OCI-LY1 (cell line): Measurements from ENCODE around the gene ZNF778.

Source experiments
- H2AFZ ChIP-seq: fragments of 200-600 bp; sonication (generic), shearing (Covaris generic); 2 replicates; pipeline ENCODE4 v1.6.0; 2014; ENCODE audit warnings: antibody characterized with exemption, mild to moderate bottlenecking, low read length
- H3F3A ChIP-seq: fragments of 200-600 bp; sonication (generic), shearing (Covaris generic); 2 replicates; pipeline ENCODE4 v1.6.0; 2014; ENCODE audit warnings: mild to moderate bottlenecking, antibody characterized with exemption, low read length, moderate library complexity; ENCODE audit not compliant: insufficient read depth
- H3K27ac ChIP-seq: fragments of 200-600 bp; sonication (generic); 2 replicates; pipeline ENCODE4 v1.5.1; 2014; ENCODE audit warnings: low read length, mixed run types, mild to moderate bottlenecking, low read depth; ENCODE audit not compliant: poor library complexity, severe bottlenecking
- H3K27me3 ChIP-seq: fragments of 200-600 bp; sonication (generic); 2 replicates; pipeline ENCODE4 v1.6.0; 2014; ENCODE audit warnings: antibody characterized with exemption, mild to moderate bottlenecking, low read length, moderate library complexity; ENCODE audit not compliant: insufficient read depth
- H3K36me3 ChIP-seq: fragments of 200-600 bp; sonication (generic); 2 replicates; pipeline ENCODE4 v1.6.1; 2014; ENCODE audit warnings: mild to moderate bottlenecking, antibody characterized with exemption, low read length, moderate library complexity, mixed read lengths; ENCODE audit not compliant: insufficient read depth
- H3K4me1 ChIP-seq: fragments of 200-600 bp; sonication (generic); 2 replicates; pipeline ENCODE4 v1.5.1; 2014; ENCODE audit warnings: mild to moderate bottlenecking, low read length, moderate library complexity; ENCODE audit not compliant: insufficient read depth, severe bottlenecking
- H3K4me2 ChIP-seq: fragments of 200-600 bp; sonication (generic), shearing (Covaris generic); 2 replicates; pipeline ENCODE4 v1.6.1; 2014; ENCODE audit warnings: low read length
- H3K4me3 ChIP-seq: fragments of 200-600 bp; sonication (generic); 2 replicates; pipeline ENCODE4 v1.5.1; 2014; ENCODE audit warnings: low read length, low read depth, mild to moderate bottlenecking, mixed read lengths; ENCODE audit not compliant: poor library complexity, severe bottlenecking
- H3K79me2 ChIP-seq: fragments of 200-600 bp; shearing (Covaris generic); 2 replicates; pipeline ENCODE4 v1.6.1; 2016; ENCODE audit warnings: mixed run types, low read length, mixed read lengths; ENCODE audit not compliant: insufficient read depth
- H3K9ac ChIP-seq: fragments of 200-600 bp; sonication (generic), shearing (Covaris generic); 2 replicates; pipeline ENCODE4 v1.6.1; 2014; ENCODE audit warnings: mild to moderate bottlenecking, low read length, mixed read lengths
- H3K9me2 ChIP-seq: fragments of 200-600 bp; sonication (generic), shearing (Covaris generic); 2 replicates; pipeline ENCODE4 v1.6.1; 2014; ENCODE audit warnings: low read depth, mild to moderate bottlenecking, low read length, mixed read lengths
- H3K9me3 ChIP-seq: fragments of 200-600 bp; shearing (Covaris generic); 2 replicates; pipeline ENCODE4 v1.6.1; 2014; ENCODE audit warnings: low read length, mixed read lengths
- H4K20me1 ChIP-seq: fragments of 200-600 bp; sonication (generic), shearing (Covaris generic); 2 replicates; pipeline ENCODE4 v1.6.0; 2016; ENCODE audit warnings: mild to moderate bottlenecking, low read length; ENCODE audit not compliant: insufficient read depth
- EZH2 ChIP-seq: fragments of 200-600 bp; sonication (generic), shearing (Covaris generic); IDR thresholded peaks from 2 replicates; pipeline ENCODE4 v1.8.0; 2017; ENCODE audit warnings: borderline replicate concordance, mixed run types, mild to moderate bottlenecking, antibody characterized with exemption, low read length, moderate library complexity, mixed read lengths
- TF ChIP-seq, protein P1 (sequence below): fragments of 200-600 bp; sonication (generic), shearing (Covaris generic); IDR thresholded peaks from 2 replicates; pipeline ENCODE4 v1.5.1; 2017; ENCODE audit warnings: mild to moderate bottlenecking, antibody characterized with exemption, low read length, moderate library complexity, mixed read lengths

Gene ZNF778

GRCh38 chr16:89261691-89262563 is 44.4 kb downstream of the ZNF778 start:
- H3F3A ChIP-seq = no peaks in the 10 kb centered on the region
- no peaks in the 10 kb centered on the region for H3K27me3 ChIP-seq
- no peak overlapping the region for H3K27ac ChIP-seq
- H3K9me3 ChIP-seq = no peaks in the 10 kb centered on the region
- no peak overlapping the region for H3K4me3 ChIP-seq
- no peak overlapping the region for H3K4me2 ChIP-seq
- H3K4me1 ChIP-seq = no peaks in the 10 kb centered on the region
- H3K9me2 ChIP-seq = no peaks in the 10 kb centered on the region
- no peaks in the 10 kb centered on the region for H4K20me1 ChIP-seq
- H3K36me3 ChIP-seq = peaks cover 17% of the 10 kb centered on the region
- no peaks in the 10 kb centered on the region for H3K79me2 ChIP-seq
- no peak for TF ChIP-seq EZH2
- TF ChIP-seq, protein P1, sequence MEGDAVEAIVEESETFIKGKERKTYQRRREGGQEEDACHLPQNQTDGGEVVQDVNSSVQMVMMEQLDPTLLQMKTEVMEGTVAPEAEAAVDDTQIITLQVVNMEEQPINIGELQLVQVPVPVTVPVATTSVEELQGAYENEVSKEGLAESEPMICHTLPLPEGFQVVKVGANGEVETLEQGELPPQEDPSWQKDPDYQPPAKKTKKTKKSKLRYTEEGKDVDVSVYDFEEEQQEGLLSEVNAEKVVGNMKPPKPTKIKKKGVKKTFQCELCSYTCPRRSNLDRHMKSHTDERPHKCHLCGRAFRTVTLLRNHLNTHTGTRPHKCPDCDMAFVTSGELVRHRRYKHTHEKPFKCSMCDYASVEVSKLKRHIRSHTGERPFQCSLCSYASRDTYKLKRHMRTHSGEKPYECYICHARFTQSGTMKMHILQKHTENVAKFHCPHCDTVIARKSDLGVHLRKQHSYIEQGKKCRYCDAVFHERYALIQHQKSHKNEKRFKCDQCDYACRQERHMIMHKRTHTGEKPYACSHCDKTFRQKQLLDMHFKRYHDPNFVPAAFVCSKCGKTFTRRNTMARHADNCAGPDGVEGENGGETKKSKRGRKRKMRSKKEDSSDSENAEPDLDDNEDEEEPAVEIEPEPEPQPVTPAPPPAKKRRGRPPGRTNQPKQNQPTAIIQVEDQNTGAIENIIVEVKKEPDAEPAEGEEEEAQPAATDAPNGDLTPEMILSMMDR = no peak
- H3K9ac ChIP-seq = no peak overlapping the region
- no peak overlapping the region for H2AFZ ChIP-seq

- Histone ChIP-seq H3K36me3 (peaks cover 38% of the 10 kb centered on the region), H3K27ac (no peak overlapping the region), H3K9ac (no peak overlapping the region), H3K4me3 (no peak overlapping the region), H2AFZ (no peak overlapping the region), H3K9me2 (no peaks in the 10 kb centered on the region), H3F3A (no peaks in the 10 kb centered on the region), H3K4me1 (no peaks in the 10 kb centered on the region), H3K4me2 (no peak overlapping the region), H3K79me2 (no peaks in the 10 kb centered on the region), H4K20me1 (no peaks in the 10 kb centered on the region), H3K27me3 (no peaks in the 10 kb centered on the region), H3K9me3 (no peaks in the 10 kb centered on the region)
- no peak for TF ChIP-seq EZH2
- TF ChIP-seq, protein P1 = no peak
Measured at GRCh38 chr16:89264800-89265550, 47.5 kb downstream of the ZNF778 start.

DNA sequence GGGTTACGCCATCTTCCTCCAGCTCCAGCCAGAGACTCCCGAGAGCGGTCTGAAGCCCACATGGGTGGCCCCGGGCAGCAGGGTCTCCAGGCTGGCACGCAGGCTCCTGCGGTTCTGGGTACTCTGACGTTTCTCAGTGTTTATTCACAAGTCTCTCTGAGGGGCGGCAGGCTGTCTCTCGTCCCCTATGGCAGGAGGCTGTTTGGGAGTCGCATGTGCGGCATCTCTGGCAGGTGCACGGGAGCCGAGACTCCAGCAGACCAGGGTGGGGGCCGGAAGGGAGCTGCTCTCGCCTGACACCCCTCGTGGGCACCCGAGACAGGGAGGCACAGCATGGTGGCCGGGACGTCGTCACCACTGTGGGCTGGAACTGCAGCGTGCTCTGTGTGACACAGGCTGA is 48.1 kb downstream of the ZNF778 start:
- H3K27me3 ChIP-seq = no peaks in the 10 kb centered on the region
- no peaks in the 10 kb centered on the region for H3K4me1 ChIP-seq
- no peaks in the 10 kb centered on the region for H3K9me2 ChIP-seq
- H3K4me2 ChIP-seq = no peak overlapping the region
- no peak for TF ChIP-seq EZH2
- TF ChIP-seq, protein P1 = no peak
- H4K20me1 ChIP-seq = no peaks in the 10 kb centered on the region
- H3K27ac ChIP-seq = no peak overlapping the region
- no peak overlapping the region for H3K4me3 ChIP-seq
- no peak overlapping the region for H2AFZ ChIP-seq
- H3K9ac ChIP-seq = no peak overlapping the region
- no peaks in the 10 kb centered on the region for H3K9me3 ChIP-seq
- H3K36me3 ChIP-seq = peaks cover 45% of the 10 kb centered on the region
- no peaks in the 10 kb centered on the region for H3F3A ChIP-seq
- H3K79me2 ChIP-seq = no peaks in the 10 kb centered on the region
